Measurements from ENCODE around the gene ANO2.

- TF ChIP-seq CTCF (conservative IDR thresholded peaks at IDR 0.05; ENCODE audit: low read depth, low read length) (no peak), EZH2 (IDR thresholded peaks at IDR 0.05; ENCODE audit: low read length, unreplicated experiment) (no peak), EZH2phosphoT487 (IDR thresholded peaks at IDR 0.05; ENCODE audit: borderline replicate concordance, low read length) (no peak)
Measured at GRCh38 chr12:5807514-5808219, 137.4 kb downstream of the ANO2 start.
